Measurements from ENCODE around the gene RECK.

GRCh38 chr9:36147441-36148175 is 110.9 kb downstream of the RECK start:
- no peak for TF ChIP-seq CTCF (IDR thresholded peaks at IDR 0.05; ENCODE audit: low read depth, low read length, poor library complexity, severe bottlenecking)
- TF ChIP-seq EZH2phosphoT487 (IDR thresholded peaks at IDR 0.05; ENCODE audit: borderline replicate concordance, low read length), result no peak

All from DOHH2 (cell line).